ENCODE results near the gene ERCC6L2.

GRCh38 chr9:95970317-95970716, 94.8 kb downstream of the ERCC6L2 start:
- TF ChIP-seq POLR2A (IDR thresholded peaks at IDR 0.05; ENCODE audit: extremely low read depth, insufficient read length) (no peak), CTCF (IDR thresholded peaks at IDR 0.05; ENCODE audit: low read depth, low read length) (no peak)

All from NB4 (cell line).